Keratinocyte (primary cell): Measurements from ENCODE around the gene DSG2. TPM values are rescaled to one million over a fixed set of nuclear protein-coding genes. Genes with fewer than 3 reads are reported as not detected.

Source experiments
- DNase-seq: peaks from one replicate; pipeline ENCODE4 v3.0.0-alpha.2; 2011; ENCODE audit warnings: low read depth, missing footprints, low spot score
- FAIRE-seq: peaks from 2 replicates; lab custom pipeline; 2011; peaks lifted over from hg19 to GRCh38; lab: Jason Lieb, UNC
- H2AFZ ChIP-seq: 2 replicates; pipeline ENCODE4 v1.6.0; 2012; ENCODE audit warnings: low read length, control low read depth, inconsistent platforms; ENCODE audit not compliant: control insufficient read depth
- H3K27ac ChIP-seq: 2 replicates; pipeline ENCODE4 v1.5.1; 2011; ENCODE audit warnings: low read length; ENCODE audit not compliant: control insufficient read depth, insufficient read depth
- H3K27me3 ChIP-seq: 3 replicates; pipeline ENCODE4 v1.6.0; 2011; ENCODE audit warnings: low read length; ENCODE audit not compliant: control insufficient read depth, insufficient read depth; ENCODE audit errors: extremely low read depth
- H3K36me3 ChIP-seq, 2 experiments: 2 replicates in 1 of 2; 3 replicates in 1 of 2; pipeline ENCODE4 v1.5.1; 2011; ENCODE audit warnings: low read length in 2 of 2, mild to moderate bottlenecking in 1 of 2; ENCODE audit not compliant: control insufficient read depth in 2 of 2, insufficient read depth in 2 of 2; ENCODE audit errors: extremely low read depth in 1 of 2
- H3K4me1 ChIP-seq: 3 replicates; pipeline ENCODE4 v1.5.1; 2011; ENCODE audit warnings: low read length; ENCODE audit not compliant: control insufficient read depth, insufficient read depth; ENCODE audit errors: extremely low read depth
- H3K4me2 ChIP-seq: 3 replicates; pipeline ENCODE4 v1.6.0; 2011; ENCODE audit warnings: low read depth, low read length; ENCODE audit not compliant: control insufficient read depth, insufficient read depth; ENCODE audit errors: extremely low read depth
- H3K4me3 ChIP-seq, 3 experiments: fragments of 200-600 bp in 1 of 3; sonication (generic) in 1 of 3; 2 replicates in 2 of 3; 3 replicates in 1 of 3; pipeline ENCODE4 v1.5.1; 2011 to 2016; ENCODE audit warnings: low read length in 3 of 3, mild to moderate bottlenecking in 3 of 3, control low read depth in 2 of 3, inconsistent platforms in 1 of 3, low read depth in 1 of 3, mixed read lengths in 1 of 3, mixed run types in 1 of 3, moderate library complexity in 1 of 3; ENCODE audit not compliant: control insufficient read depth in 2 of 3, insufficient read depth in 2 of 3; ENCODE audit errors: extremely low read depth in 1 of 3
- H3K79me2 ChIP-seq: 2 replicates; pipeline ENCODE4 v1.6.0; 2012; ENCODE audit warnings: low read length; ENCODE audit not compliant: control insufficient read depth, insufficient read depth
- H3K9ac ChIP-seq: 3 replicates; pipeline ENCODE4 v1.6.0; 2011; ENCODE audit warnings: low read length; ENCODE audit not compliant: control insufficient read depth, insufficient read depth; ENCODE audit errors: extremely low read depth
- H3K9me1 ChIP-seq: 3 replicates; pipeline ENCODE4 v1.6.0; 2011; ENCODE audit warnings: low read length; ENCODE audit not compliant: control insufficient read depth, insufficient read depth; ENCODE audit errors: extremely low read depth
- H3K9me3 ChIP-seq: 2 replicates; pipeline ENCODE4 v1.5.1; 2012; ENCODE audit warnings: low read depth, low read length; ENCODE audit not compliant: control insufficient read depth
- H4K20me1 ChIP-seq: 3 replicates; pipeline ENCODE4 v1.6.0; 2011; ENCODE audit warnings: low read length; ENCODE audit not compliant: control insufficient read depth, insufficient read depth; ENCODE audit errors: extremely low read depth
- CTCF ChIP-seq, 3 experiments: IDR thresholded peaks in 1 of 3; conservative IDR thresholded peaks in 1 of 3; optimal IDR thresholded peaks in 1 of 3; 2 replicates in 2 of 3; 3 replicates in 1 of 3; pipeline versions ENCODE3 to v1.5.1; 2011; ENCODE audit warnings: low read length in 3 of 3, mild to moderate bottlenecking in 3 of 3, moderate library complexity in 2 of 3, control low read depth in 1 of 3, inconsistent platforms in 1 of 3; ENCODE audit not compliant: insufficient read depth in 2 of 3; ENCODE audit errors: extremely low read depth in 1 of 3
- EZH2 ChIP-seq: IDR thresholded peaks from one replicate; pipeline ENCODE4 v1.6.1; 2012; ENCODE audit warnings: inconsistent platforms, mild to moderate bottlenecking, low read length, moderate library complexity
- dilution Hi-C: fragments of 300-500 bp; cut with MboI; formaldehyde crosslinking; loops from one replicate; pipeline ENCODE4 v1.7.0; 2020; ENCODE audit warnings: low sequenced_read_pairs; ENCODE audit not compliant: extremely low pct_ligation_motif_present
- polyA plus RNA-seq, 5 experiments: library from polyadenylated mRNA; depleted of rRNA in 3 of 5; stranded (reverse) in 3 of 5; stranded (forward) in 1 of 5; unstranded in 1 of 5; fragments of >200 nt; gene quantifications; 1 replicate in 1 of 5; 2 replicates in 3 of 5; 3 replicates in 1 of 5; pipeline versions ENCODE4 v1.2.1 to v1.2.3, GENCODE V29; 2011 to 2012; ENCODE audit warnings: missing spikeins in 2 of 5, low read depth in 1 of 5, low replicate concordance in 1 of 5

The DSG2 gene
- polyA plus RNA-seq, 1 donor (not counting 4 experiments of a cell fraction or from before 2014, with no cell fraction given), result 140 TPM

DNA sequence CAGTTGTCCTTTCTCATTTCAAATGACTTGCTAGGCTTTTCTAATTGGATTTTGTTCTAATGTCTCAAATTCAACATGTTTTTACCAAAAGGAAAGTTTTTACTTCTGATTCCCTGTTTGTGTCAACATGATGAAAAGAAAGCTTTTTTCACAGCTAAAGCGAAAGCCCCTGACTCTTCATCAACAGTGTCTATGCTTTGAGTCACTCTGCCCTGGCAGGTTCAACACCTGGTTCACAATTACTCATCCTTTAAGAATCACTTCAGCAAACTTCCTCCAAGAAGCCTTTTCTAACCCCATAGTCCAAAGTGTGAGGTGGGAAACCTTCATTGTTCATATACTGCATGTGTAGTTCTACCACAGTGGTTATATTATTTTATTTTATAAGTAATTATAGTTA, 7.6 kb upstream of the DSG2 start:
- DNase-seq (no peak), FAIRE-seq (peak; percentile 96)
- dilution Hi-C loops, result no loop called here
- TF ChIP-seq CTCF (optimal IDR thresholded peaks at IDR 0.05 in 1 of 3, IDR thresholded peaks at IDR 0.05 in 1 of 3, conservative IDR thresholded peaks at IDR 0.05 in 1 of 3; ENCODE audit: extremely low read depth in 1 of 3, insufficient read depth in 2 of 3, low read length in 3 of 3) (no peak), EZH2 (no peak)
- Histone ChIP-seq H3K79me2 (no peaks in the 10 kb centered on the region), H3K36me3 (no peaks in the 10 kb centered on the region), H3K9me3 (no peaks in the 10 kb centered on the region), H3K27ac (peak overlapping the region; percentile 91), H3K27me3 (no peaks in the 10 kb centered on the region), H3K9me1 (no peaks in the 10 kb centered on the region), H3K4me1 (peaks cover 59% of the 10 kb centered on the region), H4K20me1 (no peaks in the 10 kb centered on the region), H3K4me3 (peak overlapping the region in 2 of 3 experiments; percentile 36 to 43), H3K9ac (peak overlapping the region; percentile 62), H2AFZ (no peak overlapping the region), H3K4me2 (peak overlapping the region; percentile 81)

- H2AFZ ChIP-seq, result no peak overlapping the region
- H3K9ac ChIP-seq, result no peak overlapping the region
- H3K4me2 ChIP-seq, result peak overlapping the region; percentile 81
- H3K36me3 ChIP-seq, result no peaks in the 10 kb centered on the region
- no peaks in the 10 kb centered on the region for H3K79me2 ChIP-seq
- TF ChIP-seq EZH2, result no peak
- no peak for TF ChIP-seq CTCF (optimal IDR thresholded peaks at IDR 0.05 in 1 of 3, IDR thresholded peaks at IDR 0.05 in 1 of 3, conservative IDR thresholded peaks at IDR 0.05 in 1 of 3; ENCODE audit: extremely low read depth in 1 of 3, insufficient read depth in 2 of 3, low read length in 3 of 3)
- no peaks in the 10 kb centered on the region for H3K27me3 ChIP-seq
- no peaks in the 10 kb centered on the region for H4K20me1 ChIP-seq
- DNase-seq (no peak), FAIRE-seq (no peak)
- H3K4me1 ChIP-seq, result peaks cover 55% of the 10 kb centered on the region
- H3K27ac ChIP-seq, result peak overlapping the region; percentile 91
- no peak overlapping the region for H3K4me3 ChIP-seq
- no peaks in the 10 kb centered on the region for H3K9me3 ChIP-seq
- dilution Hi-C loops, result no loop called here
- H3K9me1 ChIP-seq, result no peaks in the 10 kb centered on the region
These were observed 7.1 kb upstream of the DSG2 start for GRCh38 chr18:31490833-31491232.
